A549 (cell line): ENCODE data around the gene SLC35A2. TPM values are rescaled to one million over a fixed set of nuclear protein-coding genes. Genes with fewer than 3 reads are reported as not detected.
"Not testable (repeated sequence)": the region's sequence is repeated elsewhere in the genome, so short reads cannot be mapped to it uniquely, and the experiment has no call there.

ENCODE experiments used
- ATAC-seq, 2 experiments: fragments of 200-7000 bp in 1 of 2; fragments of >200 bp in 1 of 2; cut with Nextera tagmentation in 1 of 2; cut with Tn5 transposase in 1 of 2; 3 replicates each; pipeline versions ENCODE4 v1.8.0 to v1.9.1; 2018 to 2020; ENCODE audit warnings: mild to moderate bottlenecking in 1 of 2, moderate library complexity in 1 of 2
- CTCF ChIA-PET: fragments of 300-600 bp; sonication (Branson Sonifier 250); formaldehyde crosslinking; extraction: SDS; loops from one replicate; lab custom pipeline; 2021; ENCODE audit warnings: antibody characterized with exemption, inconsistent platforms; lab: Yijun Ruan, JAX
- POLR2A ChIA-PET: fragments of 350-600 bp; formaldehyde crosslinking; extraction: SDS; loops from one replicate; lab custom pipeline; 2021; ENCODE audit warnings: antibody characterized with exemption, inconsistent platforms; lab: Yijun Ruan, JAX
- DNase-seq, 2 experiments: peaks; one replicate each; pipeline versions ENCODE4 v3.0.0 to v3.0.0-alpha.2; 2011 to 2016; ENCODE audit warnings: low read depth in 1 of 2, low spot score in 1 of 2
- FAIRE-seq: peaks from 2 replicates; lab custom pipeline; 2011; peaks lifted over from hg19 to GRCh38; lab: Jason Lieb, UNC
- H3K27ac ChIP-seq, 2 experiments: fragments of >200 bp; sonication (Bioruptor Twin); formaldehyde crosslinking; 3 replicates each; pipeline ENCODE4 v1.5.1; 2016 to 2017
- H3K4me1 ChIP-seq: fragments of >200 bp; sonication (Bioruptor Twin); formaldehyde crosslinking; 3 replicates; pipeline ENCODE4 v1.6.1; 2016
- H3K4me2 ChIP-seq: fragments of >200 bp; sonication (Bioruptor Twin); formaldehyde crosslinking; 3 replicates; pipeline ENCODE4 v1.6.1; 2016
- H3K4me3 ChIP-seq: fragments of >200 bp; sonication (Bioruptor Twin); formaldehyde crosslinking; 3 replicates; pipeline ENCODE4 v1.5.1; 2016
- H3K9me3 ChIP-seq: fragments of >200 bp; sonication (Bioruptor Twin); formaldehyde crosslinking; 3 replicates; pipeline ENCODE4 v1.6.1; 2016
- CBX2 ChIP-seq: fragments of 200-600 bp; sonication (generic); IDR thresholded peaks from 2 replicates; pipeline ENCODE4 v1.6.1; 2016; ENCODE audit warnings: low read depth, mild to moderate bottlenecking, borderline replicate concordance
- CTCF ChIP-seq: fragments of >200 bp; sonication (Bioruptor Twin); formaldehyde crosslinking; IDR thresholded peaks from 3 replicates; pipeline ENCODE4 v1.5.1; 2016
- ELK1 ChIP-seq: fragments of 150-350 bp; IDR thresholded peaks from 2 replicates; pipeline ENCODE4 v1.6.1; 2014; ENCODE audit warnings: low read depth, mild to moderate bottlenecking, low read length
- EP300 ChIP-seq, 2 experiments: fragments of >200 bp; sonication (Bioruptor Twin); formaldehyde crosslinking; IDR thresholded peaks; 2 replicates in 1 of 2; 3 replicates in 1 of 2; pipeline ENCODE4 v1.6.1; 2016 to 2017
- ESRRA ChIP-seq: fragments of 150-350 bp; IDR thresholded peaks from 2 replicates; pipeline ENCODE4 v1.6.1; 2014; ENCODE audit warnings: mild to moderate bottlenecking, low read length, borderline replicate concordance
- HEYL ChIP-seq: fragments of 250-450 bp; sonication (Bioruptor Pico); IDR thresholded peaks from 2 replicates; pipeline ENCODE4 v1.8.0; 2021; ENCODE audit warnings: mild to moderate bottlenecking, moderate library complexity
- HMGXB4 ChIP-seq: fragments of 250-450 bp; sonication (Bioruptor Pico); IDR thresholded peaks from 2 replicates; pipeline ENCODE4 v1.5.0; 2021; ENCODE audit warnings: mild to moderate bottlenecking, moderate library complexity, borderline replicate concordance
- JUNB ChIP-seq: fragments of >200 bp; sonication (Bioruptor Twin); formaldehyde crosslinking; IDR thresholded peaks from 2 replicates; pipeline ENCODE4 v1.6.1; 2016
- MAX ChIP-seq: IDR thresholded peaks from 2 replicates; pipeline ENCODE4 v1.6.1; 2012
- NFE2L2 ChIP-seq: fragments of 150-350 bp; conservative IDR thresholded peaks from 2 replicates; pipeline ENCODE4 v1.6.1; 2014; ENCODE audit warnings: low read length
- NPAS2 ChIP-seq: fragments of 250-450 bp; sonication (Bioruptor Pico); IDR thresholded peaks from 2 replicates; pipeline ENCODE4 v1.8.0; 2022; ENCODE audit warnings: mild to moderate bottlenecking, moderate library complexity, borderline replicate concordance
- PBX3 ChIP-seq: IDR thresholded peaks from 2 replicates; pipeline ENCODE4 v1.6.1; 2012
- RAD21 ChIP-seq, 2 experiments: fragments of >200 bp in 1 of 2; sonication (Bioruptor Twin) in 1 of 2; formaldehyde crosslinking in 1 of 2; IDR thresholded peaks in 1 of 2; conservative IDR thresholded peaks in 1 of 2; 2 replicates in 1 of 2; 3 replicates in 1 of 2; pipeline ENCODE4 v1.6.1; 2012 to 2018; ENCODE audit warnings: inconsistent platforms in 1 of 2
- REST ChIP-seq: fragments of 200-600 bp; sonication (generic); IDR thresholded peaks from 2 replicates; pipeline ENCODE4 v1.6.1; 2016; ENCODE audit warnings: antibody characterized with exemption, mild to moderate bottlenecking, moderate library complexity
- RFX5 ChIP-seq: fragments of 450-650 bp; IDR thresholded peaks from 2 replicates; pipeline ENCODE4 v1.7.1; 2014; ENCODE audit warnings: antibody characterized with exemption, mild to moderate bottlenecking, moderate library complexity
- RNF2 ChIP-seq: fragments of 200-600 bp; sonication (generic); IDR thresholded peaks from 2 replicates; pipeline ENCODE4 v1.6.1; 2016; ENCODE audit warnings: low read depth, mild to moderate bottlenecking, antibody characterized with exemption, moderate library complexity, borderline replicate concordance
- TFCP2L1 ChIP-seq: fragments of 250-450 bp; sonication (Bioruptor Pico); IDR thresholded peaks from 2 replicates; pipeline ENCODE4 v1.5.0; 2021; ENCODE audit warnings: mild to moderate bottlenecking
- TP53 ChIP-seq: fragments of 250-450 bp; sonication (Bioruptor Pico); IDR thresholded peaks from 2 replicates; pipeline ENCODE4 v1.5.0; 2021; ENCODE audit warnings: mild to moderate bottlenecking, moderate library complexity
- ZSCAN20 ChIP-seq: fragments of 250-450 bp; sonication (Bioruptor Pico); IDR thresholded peaks from 2 replicates; pipeline ENCODE4 v1.8.0; 2022; ENCODE audit warnings: mild to moderate bottlenecking, moderate library complexity
- WGBS: methylation state at CpG from one replicate; pipeline ENCODE4 v1.1.6; 2017; ENCODE audit errors: missing lambda C conversion rate; 5-methylcytosine and 5-hydroxymethylcytosine counted together
- polyA plus RNA-seq, 4 experiments: library from polyadenylated mRNA; depleted of rRNA in 3 of 4; stranded (reverse); fragments of >200 nt; fragmentation: RNase III in 1 of 4; extraction: RNeasy Plus Mini Kit Qiagen cat#74134 plus additional on column Dnase treatment in 1 of 4; gene quantifications; 2 replicates in 3 of 4; 3 replicates in 1 of 4; pipeline ENCODE4 v1.2.3, GENCODE V29; 2011 to 2017

The SLC35A2 gene
- polyA plus RNA-seq, 2 of the 4 experiments (the other 2 are of a cell fraction), result 39.4 to 50.2 TPM

GRCh38 chrX:48872017-48872416 is 39.4 kb downstream of the SLC35A2 start:
- H3K4me2 ChIP-seq, ATAC-seq, H3K4me3 ChIP-seq, H3K9me3 ChIP-seq, H3K27ac ChIP-seq, DNase-seq, FAIRE-seq, POLR2A ChIA-PET: not testable (repeated sequence)
- peaks cover 13% of the 10 kb centered on the region for H3K4me1 ChIP-seq
- 0% methylated on average over 1 of the region's 2 CpGs for WGBS
- CTCF ChIA-PET, result interaction anchor here (0.6 kb wide), 1 partner anchor 73 kb away, joined by 3 read pairs; no protein-coding TSS in a partner anchor

GRCh38 chrX:48864210-48864609 is 47.2 kb downstream of the SLC35A2 start:
- DNase-seq (no peak), FAIRE-seq (no peak), ATAC-seq (no peak)
- Histone ChIP-seq H3K9me3 (no peaks in the 10 kb centered on the region), H3K4me2 (no peak overlapping the region), H3K4me1 (peaks cover 17% of the 10 kb centered on the region), H3K4me3 (no peak overlapping the region), H3K27ac (peak overlapping the region in 1 of 2 experiments; percentile 18; a peak in 2 of 6 replicates)
- ChIA-PET POLR2A (interaction anchor here (0.7 to 1.5 kb wide), 2 partner anchors 27 to 33 kb away, joined by 4 to 8 read pairs; partner anchors contain the start of genes PQBP1 and TIMM17B), CTCF (interaction anchor here (0.6 to 1.0 kb wide), 5 partner anchors 16 to 40 kb away, joined by 3 to 4 read pairs (median 3); no protein-coding TSS in a partner anchor)
- TF ChIP-seq ELK1, result no peak
- TF ChIP-seq PBX3, result no peak
- no peak for TF ChIP-seq RAD21 (conservative IDR thresholded peaks at IDR 0.05 in 1 of 2, IDR thresholded peaks at IDR 0.05 in 1 of 2)
- TF ChIP-seq CTCF, result no peak
- no peak for TF ChIP-seq MAX
- no peak for TF ChIP-seq NFE2L2
- no peak for TF ChIP-seq NPAS2 (CRISPR knock-in tag)
- TF ChIP-seq JUNB, result no peak
- no peak for TF ChIP-seq HMGXB4 (CRISPR knock-in tag)
- no peak for TF ChIP-seq ESRRA
- TF ChIP-seq RNF2, result no peak
- no peak for TF ChIP-seq REST
- TF ChIP-seq CBX2, result no peak
- TF ChIP-seq ZSCAN20 (CRISPR knock-in tag), result no peak
- no peak for TF ChIP-seq RFX5
- TF ChIP-seq TFCP2L1 (CRISPR knock-in tag), result no peak
- TF ChIP-seq EP300 (IDR thresholded peaks at IDR 0.05), result no peak
- TF ChIP-seq HEYL, result no peak
- TF ChIP-seq TP53, result no peak
- 29% methylated on average over 4 of the region's 4 CpGs for WGBS
